IPS DF 19.7 (cell line): ENCODE results near the gene ERN1.
A peak's percentile ranks its signal among the peaks of the same experiment; 100 is the strongest.
"Not testable (repeated sequence)": the region's sequence is repeated elsewhere in the genome, so short reads cannot be mapped to it uniquely, and the experiment has no call there.

ENCODE experiments used
- DNase-seq: peaks from one replicate; pipeline ENCODE4 v3.0.0-alpha.2; 2013; ENCODE audit warnings: low read depth, low spot score

The ERN1 gene

GRCh38 chr17:64032081-64032480, 97.9 kb downstream of the ERN1 start:
- DNase-seq: no peak

- DNase-seq: peak; percentile 25
Measured at GRCh38 chr17:64028874-64029464, 101.0 kb downstream of the ERN1 start.

GRCh38 chr17:64025732-64026294, 104.1 kb downstream of the ERN1 start:
- peak; percentile 54 for DNase-seq

GRCh38 chr17:64024781-64025731, 104.9 kb downstream of the ERN1 start:
- no peak for DNase-seq

- DNase-seq: no peak
Measured at GRCh38 chr17:64024215-64024654, 105.7 kb downstream of the ERN1 start.

- DNase-seq: no peak
Measured at GRCh38 chr17:64022611-64023063, 107.3 kb downstream of the ERN1 start.

- DNase-seq: no peak
Measured at GRCh38 chr17:64020056-64020766, 109.7 kb downstream of the ERN1 start, which contains the start of gene ICAM2. ICAM2 (minus strand) TSS chr17:64020633; CDS start chr17:64006691, 13,942 bp downstream.

GRCh38 chr17:64019551-64019961, 110.4 kb downstream of the ERN1 start:
- not testable (repeated sequence) for DNase-seq

- DNase-seq: no peak
Measured at GRCh38 chr17:64017381-64017980, 112.5 kb downstream of the ERN1 start.

GRCh38 chr17:64016974-64017373, 113.0 kb downstream of the ERN1 start:
- no peak for DNase-seq

- no peak for DNase-seq
Measured at GRCh38 chr17:64016231-64016784, 113.6 kb downstream of the ERN1 start.

- DNase-seq: no peak
Measured at GRCh38 chr17:64015447-64015846, 114.5 kb downstream of the ERN1 start.

GRCh38 chr17:64009571-64010402, 120.2 kb downstream of the ERN1 start:
- no peak for DNase-seq

GRCh38 chr17:64008830-64009229, 121.1 kb downstream of the ERN1 start:
- DNase-seq: no peak

- DNase-seq: no peak
Measured at GRCh38 chr17:64008346-64008745, 121.6 kb downstream of the ERN1 start.

- no peak for DNase-seq
Measured at GRCh38 chr17:64007838-64008282, 122.1 kb downstream of the ERN1 start.

GRCh38 chr17:64007089-64007837, 122.7 kb downstream of the ERN1 start:
- DNase-seq: not testable (repeated sequence)

- no peak for DNase-seq
Measured at GRCh38 chr17:64006361-64007088, 123.4 kb downstream of the ERN1 start.
